Smooth muscle cell of the brain vasculature (primary cell): ENCODE results near the gene NFATC4.
"Not testable (repeated sequence)": the region's sequence is repeated elsewhere in the genome, so short reads cannot be mapped to it uniquely, and the experiment has no call there.

Experiments
- DNase-seq: peaks from one replicate; pipeline ENCODE4 v3.0.0-alpha.2; 2012; ENCODE audit warnings: low read depth, low spot score

The NFATC4 gene

GRCh38 chr14:24387579-24387978 lies 19.6 kb downstream of the NFATC4 start:
- not testable (repeated sequence) for DNase-seq

- no peak for DNase-seq
These were observed 20.6 kb downstream of the NFATC4 start for GRCh38 chr14:24388474-24389179.

DNA sequence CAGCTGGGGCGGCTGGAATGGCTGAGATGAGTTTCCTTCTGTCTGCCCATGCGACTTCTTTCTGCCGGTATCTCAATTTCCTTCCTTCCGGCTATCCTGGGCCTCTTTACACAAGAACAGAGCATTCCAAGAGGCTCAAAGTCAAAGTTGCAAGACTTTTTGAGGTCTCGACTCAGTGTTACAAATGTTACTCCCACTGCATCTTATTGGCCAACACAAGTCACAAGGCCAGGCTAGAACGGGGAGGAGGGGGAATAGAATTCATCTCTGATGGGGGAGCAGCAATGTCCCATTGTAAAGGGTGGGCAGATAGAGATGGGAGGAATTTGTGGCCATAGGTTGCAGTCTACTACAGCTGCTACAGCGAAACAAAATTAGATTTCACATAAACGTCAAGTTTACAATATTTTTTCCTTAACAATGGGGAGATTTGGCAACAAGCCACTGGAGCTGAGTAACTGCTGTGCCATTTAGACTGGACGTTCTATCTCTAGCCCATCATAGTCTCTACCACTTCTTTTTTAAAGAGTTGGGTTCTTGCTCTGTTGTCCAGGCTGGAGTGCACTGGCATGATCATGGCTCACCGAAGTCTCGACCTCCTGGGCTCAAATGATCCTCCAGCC lies 21.4 kb downstream of the NFATC4 start:
- no peak for DNase-seq

DNA sequence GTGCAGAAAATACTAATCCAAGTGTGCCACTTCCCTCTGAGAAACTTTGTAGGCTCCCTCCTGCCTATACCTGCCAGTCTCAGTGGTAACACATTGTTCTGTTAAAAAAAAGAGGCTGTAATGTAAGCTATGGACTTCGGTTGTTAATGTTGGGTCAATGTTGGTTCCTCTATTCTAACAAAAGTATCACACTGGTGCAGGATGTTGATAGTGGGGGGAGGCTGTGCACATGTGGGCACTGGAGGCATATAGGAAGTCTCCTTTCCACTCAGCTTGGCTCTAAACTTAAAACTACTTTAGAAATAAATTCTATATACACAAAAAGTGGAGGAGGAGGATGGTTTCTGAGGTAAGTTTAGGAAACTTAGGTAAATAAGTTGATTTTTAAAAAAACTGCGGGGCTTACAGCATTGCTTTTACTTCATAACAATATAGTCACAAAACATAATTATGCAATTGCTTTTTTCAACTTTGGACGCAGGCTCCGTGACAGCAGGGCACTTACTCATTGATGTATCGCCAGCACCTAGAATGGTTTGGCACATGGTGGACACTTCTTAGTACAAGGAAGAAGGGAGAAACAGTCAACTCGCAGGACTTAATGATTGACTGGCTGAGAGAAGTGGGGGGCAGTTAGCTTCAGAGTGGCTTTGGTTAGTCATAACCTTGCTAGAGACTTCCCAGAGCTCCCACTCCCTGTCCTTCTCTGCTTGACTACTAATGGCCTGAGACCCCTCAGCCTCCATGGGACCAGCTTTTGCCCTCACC lies 22.9 kb downstream of the NFATC4 start:
- DNase-seq: no peak

DNA sequence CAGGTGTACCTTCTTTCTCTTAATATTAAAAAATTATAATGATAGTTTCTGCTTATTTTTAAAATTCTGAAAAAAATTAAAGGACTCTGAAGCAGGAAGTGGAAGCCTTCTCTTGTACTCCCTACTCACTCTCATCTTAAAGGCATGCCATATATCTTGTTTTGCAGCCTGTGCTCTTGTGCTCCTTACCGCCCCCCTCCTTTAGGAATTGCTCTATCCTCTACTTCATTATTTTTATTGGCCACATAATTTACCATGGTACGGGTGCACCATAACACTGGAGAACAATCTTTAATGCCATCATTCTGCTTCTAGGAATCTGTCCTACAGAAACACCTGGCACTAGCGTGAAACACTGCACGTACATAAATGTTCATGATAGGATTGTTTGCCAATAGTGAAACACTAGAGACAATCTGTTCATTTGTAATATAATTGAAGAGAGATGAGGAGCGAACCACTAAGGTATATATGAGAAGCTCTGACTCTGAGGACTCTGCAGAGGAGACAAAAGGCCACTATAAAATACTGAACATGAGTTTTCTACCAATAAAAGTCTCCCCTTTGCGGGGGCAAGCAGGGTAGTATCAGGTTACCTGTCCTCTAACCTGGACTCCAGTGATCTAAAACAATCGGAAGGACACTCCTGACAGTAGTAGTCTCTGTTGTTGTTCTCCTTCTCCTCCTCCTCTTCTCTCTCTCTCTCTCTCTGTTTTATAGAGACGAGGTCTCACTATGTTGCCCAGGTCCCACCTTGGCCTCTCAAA lies 24.5 kb downstream of the NFATC4 start:
- no peak for DNase-seq

GRCh38 chr14:24394275-24394674 lies 26.3 kb downstream of the NFATC4 start:
- DNase-seq: no peak

DNA sequence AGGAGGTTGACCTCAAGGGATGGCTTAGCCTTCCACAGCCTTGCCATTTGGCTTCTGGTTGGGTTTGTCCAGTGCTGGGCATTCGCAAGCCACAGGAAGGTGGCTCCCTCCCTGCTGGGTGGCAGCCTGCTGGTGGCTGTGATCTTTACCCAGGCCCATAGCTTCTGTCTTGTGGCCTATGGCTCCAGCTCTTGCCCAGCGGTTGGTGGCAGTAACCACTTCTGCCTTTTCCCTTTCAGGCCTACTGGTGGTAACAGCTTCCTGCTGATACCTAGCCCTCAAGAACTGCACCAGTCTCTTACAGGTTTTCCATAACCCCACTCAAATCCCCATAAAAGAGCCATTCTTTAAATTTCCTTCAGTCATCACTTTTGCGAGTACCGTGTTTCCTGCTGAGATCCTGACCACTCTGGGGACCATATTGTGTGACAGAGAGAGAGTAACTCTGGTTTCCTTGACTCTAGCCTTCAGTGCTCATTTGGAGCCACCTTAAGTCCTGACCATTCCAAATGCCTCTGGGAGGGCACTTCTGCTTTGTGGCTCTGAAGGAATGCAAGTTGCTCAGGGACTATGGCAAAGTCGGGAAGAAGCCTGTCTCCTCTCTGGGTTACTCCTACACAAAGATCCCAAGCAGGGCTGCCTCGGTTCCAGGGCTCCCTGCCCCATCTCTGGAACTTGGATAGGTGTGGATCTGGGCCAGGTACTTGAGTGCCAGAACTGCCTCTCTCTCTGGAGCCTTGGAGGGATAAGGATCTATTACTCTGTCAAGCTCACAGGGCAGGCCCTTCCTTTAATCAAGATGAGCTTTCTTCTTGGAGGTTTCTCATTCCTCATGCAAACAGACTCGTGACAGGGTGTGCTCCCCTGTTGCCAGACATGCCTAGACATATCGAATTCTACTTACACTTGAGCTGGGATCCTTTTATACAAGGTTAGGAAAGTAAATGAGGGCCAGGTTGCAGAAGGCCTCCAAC lies 27.9 kb downstream of the NFATC4 start:
- DNase-seq: no peak

DNA sequence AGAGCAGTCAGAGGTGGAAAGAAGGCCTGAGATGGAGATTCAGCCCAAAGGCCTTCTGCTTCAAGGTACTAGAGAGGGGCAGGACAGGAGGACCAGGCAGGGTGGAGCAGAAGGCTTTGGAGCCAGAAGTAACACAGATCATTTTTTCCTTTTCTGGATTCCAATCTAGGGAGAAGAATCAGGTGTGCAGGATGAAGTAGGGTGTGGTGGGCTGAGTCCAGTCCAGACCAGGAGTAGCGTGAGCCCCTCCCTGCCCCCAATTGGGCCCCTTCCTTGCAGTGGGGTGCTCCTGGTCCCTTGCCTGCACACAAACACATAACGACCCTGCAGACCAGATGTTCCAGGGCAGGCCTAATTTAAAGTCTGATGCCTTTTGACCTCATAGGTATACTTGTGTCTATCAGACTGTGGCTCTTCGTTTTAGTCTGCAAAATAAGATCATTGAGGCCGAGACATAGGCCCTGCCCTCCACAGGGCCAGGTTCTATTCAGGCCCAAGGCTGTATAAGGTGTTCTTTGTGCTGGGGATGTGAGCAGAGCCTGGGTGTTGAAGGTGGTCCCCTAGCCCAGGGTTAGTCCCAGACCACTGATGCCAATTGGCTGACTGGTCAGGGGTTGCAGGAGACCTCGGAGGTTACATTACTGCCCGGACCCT lies 29.8 kb downstream of the NFATC4 start:
- no peak for DNase-seq

- no peak for DNase-seq
These were observed 30.3 kb downstream of the NFATC4 start for GRCh38 chr14:24398293-24398652.

GRCh38 chr14:24398653-24399446 lies 30.9 kb downstream of the NFATC4 start, which contains the start of gene NYNRIN:
NYNRIN (plus strand) TSS chr14:24399003; CDS start chr14:24399247, 244 bp downstream.
- no peak for DNase-seq

GRCh38 chr14:24399447-24399822 lies 31.5 kb downstream of the NFATC4 start:
- DNase-seq: no peak

- no peak for DNase-seq
These were observed 32.2 kb downstream of the NFATC4 start for GRCh38 chr14:24399999-24400718.

DNA sequence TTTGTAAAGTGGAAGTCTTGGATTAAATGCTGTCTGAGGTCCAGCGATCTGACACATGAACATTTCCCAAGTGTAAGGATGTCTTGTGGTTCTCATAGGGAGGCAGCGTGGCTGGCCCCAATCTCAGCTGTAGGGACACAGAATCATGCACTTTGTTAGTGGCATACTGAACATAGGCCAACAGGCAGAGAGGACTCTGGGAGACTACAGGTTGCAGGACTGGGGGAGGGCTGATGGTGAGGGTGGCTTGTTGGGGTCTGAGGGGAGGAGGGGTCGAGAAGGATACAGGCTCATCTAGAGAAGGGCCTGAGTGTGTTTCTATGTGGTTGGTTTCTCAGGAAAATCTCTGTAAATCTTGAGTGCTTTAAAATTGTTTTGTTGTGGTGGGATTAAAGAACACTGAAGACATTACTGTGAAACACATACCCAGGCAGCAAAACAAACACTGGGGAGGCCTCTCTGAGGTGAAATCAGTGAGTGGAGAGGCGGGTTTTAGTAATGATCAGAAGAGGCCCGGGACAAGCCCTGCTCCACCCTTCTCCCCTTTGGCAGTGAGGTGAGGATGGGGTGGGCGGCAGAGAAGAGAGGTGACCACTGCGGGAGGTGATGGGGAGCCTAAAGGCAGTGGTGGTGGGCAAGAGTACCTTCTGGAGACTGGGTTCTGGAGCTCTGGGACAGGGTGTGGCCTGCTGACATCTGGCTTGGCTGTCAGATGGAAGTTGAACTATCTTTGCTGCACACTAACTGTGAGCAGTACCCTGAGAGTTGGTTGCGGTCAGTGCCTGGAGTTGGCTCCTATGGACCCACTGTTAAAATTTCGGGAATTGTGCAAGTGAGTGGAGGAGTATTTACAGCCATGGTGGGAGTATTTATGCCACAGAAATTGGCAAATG lies 34.1 kb downstream of the NFATC4 start:
- DNase-seq: no peak

- no peak for DNase-seq
These were observed 35.5 kb downstream of the NFATC4 start for GRCh38 chr14:24403294-24403998.

DNA sequence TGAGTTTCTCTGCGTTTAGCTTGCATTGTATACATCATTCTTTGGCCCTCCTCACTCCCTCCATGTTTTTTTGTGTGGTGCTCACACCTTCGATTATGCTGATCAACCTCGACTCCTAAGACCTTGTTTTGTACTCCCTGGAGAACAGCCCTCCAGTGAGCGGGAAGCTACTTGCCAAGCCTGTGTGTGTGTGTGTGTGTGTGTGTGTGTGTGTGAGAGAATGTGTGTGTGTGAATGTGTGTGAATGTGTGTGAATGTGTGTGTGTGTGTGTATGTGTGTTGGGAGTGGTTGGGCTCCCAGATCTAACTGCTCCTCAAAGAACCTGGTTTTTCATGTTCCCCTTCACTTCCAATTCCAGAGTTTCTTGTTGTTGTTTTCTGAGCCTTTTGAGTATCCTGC lies 36.8 kb downstream of the NFATC4 start:
- DNase-seq: no peak

- no peak for DNase-seq
These were observed 38.4 kb downstream of the NFATC4 start for GRCh38 chr14:24406416-24406815.
